Measurements from ENCODE around the gene ORM2. TPM values are rescaled to one million over a fixed set of nuclear protein-coding genes. Genes with fewer than 3 reads are reported as not detected.

The ORM2 gene
- total and polyA plus RNA-seq, 8 donors = 0.46 to 29.9 (median 1.7) TPM

DNA sequence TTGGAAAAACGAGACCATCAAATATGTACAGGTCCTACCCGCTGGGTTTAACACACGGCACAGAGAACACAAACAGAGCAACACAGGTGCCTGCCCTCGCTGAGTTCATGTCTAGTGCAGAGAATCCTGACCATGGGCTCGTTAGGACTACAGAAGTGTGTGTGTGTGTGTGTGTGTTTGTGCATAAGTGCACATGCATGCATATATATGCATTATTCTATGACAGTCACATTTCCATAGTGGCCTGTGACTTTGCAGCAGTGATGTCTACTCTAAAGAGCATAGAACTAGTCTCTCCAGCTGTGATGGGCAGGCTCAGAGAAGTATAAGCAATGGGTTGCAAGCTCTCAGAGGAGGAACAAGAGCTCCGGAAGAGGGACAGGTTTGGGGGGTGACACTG, 27.7 kb downstream of the ORM2 start:
- Histone ChIP-seq H3K27ac (no peak overlapping the region), H3K27me3 (no peaks in the 10 kb centered on the region), H3K4me1 (no peaks in the 10 kb centered on the region), H3K36me3 (peaks cover 0 to 100% of the 10 kb centered on the region in 2 donors), H3K9me3 (no peaks in the 10 kb centered on the region), H3K4me3 (no peak overlapping the region)
- intact Hi-C loops (cut with DNase I) = no loop called here
- DNase-seq (no peak), ATAC-seq (no peak)
- TF ChIP-seq, protein P1, sequence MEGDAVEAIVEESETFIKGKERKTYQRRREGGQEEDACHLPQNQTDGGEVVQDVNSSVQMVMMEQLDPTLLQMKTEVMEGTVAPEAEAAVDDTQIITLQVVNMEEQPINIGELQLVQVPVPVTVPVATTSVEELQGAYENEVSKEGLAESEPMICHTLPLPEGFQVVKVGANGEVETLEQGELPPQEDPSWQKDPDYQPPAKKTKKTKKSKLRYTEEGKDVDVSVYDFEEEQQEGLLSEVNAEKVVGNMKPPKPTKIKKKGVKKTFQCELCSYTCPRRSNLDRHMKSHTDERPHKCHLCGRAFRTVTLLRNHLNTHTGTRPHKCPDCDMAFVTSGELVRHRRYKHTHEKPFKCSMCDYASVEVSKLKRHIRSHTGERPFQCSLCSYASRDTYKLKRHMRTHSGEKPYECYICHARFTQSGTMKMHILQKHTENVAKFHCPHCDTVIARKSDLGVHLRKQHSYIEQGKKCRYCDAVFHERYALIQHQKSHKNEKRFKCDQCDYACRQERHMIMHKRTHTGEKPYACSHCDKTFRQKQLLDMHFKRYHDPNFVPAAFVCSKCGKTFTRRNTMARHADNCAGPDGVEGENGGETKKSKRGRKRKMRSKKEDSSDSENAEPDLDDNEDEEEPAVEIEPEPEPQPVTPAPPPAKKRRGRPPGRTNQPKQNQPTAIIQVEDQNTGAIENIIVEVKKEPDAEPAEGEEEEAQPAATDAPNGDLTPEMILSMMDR (IDR thresholded peaks at IDR 0.05) = no peak

DNA sequence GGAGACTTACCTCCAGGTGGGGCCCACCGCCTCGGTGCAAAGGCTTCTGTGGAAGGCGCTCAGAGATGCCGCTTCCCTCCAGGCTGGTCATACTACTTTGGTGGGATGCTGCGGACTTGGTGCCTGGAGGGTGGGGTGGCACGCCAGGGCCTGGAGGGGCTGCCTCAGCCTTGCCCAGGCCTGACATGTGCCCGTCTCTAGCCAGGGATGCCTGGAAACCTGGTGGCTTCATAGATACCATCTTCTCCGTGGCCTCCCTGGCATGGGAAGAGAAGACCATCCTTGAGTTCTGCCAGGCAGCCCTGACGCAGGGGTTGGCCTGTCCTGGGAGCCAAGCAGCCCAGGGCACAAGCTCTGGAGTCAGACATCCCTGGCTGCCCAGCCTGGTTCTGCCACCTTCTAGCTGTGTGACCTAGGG, 28.3 kb downstream of the ORM2 start:
- Histone ChIP-seq H3K9me3 (no peaks in the 10 kb centered on the region), H3K4me3 (no peak overlapping the region), H3K36me3 (peaks cover 0 to 100% of the 10 kb centered on the region in 2 donors), H3K4me1 (no peaks in the 10 kb centered on the region), H3K27me3 (no peaks in the 10 kb centered on the region), H3K27ac (no peak overlapping the region)
- ATAC-seq (no peak), DNase-seq (no peak)
- intact Hi-C loops (cut with DNase I) = no loop called here
- TF ChIP-seq, protein P1 (IDR thresholded peaks at IDR 0.05) = no peak

DNA sequence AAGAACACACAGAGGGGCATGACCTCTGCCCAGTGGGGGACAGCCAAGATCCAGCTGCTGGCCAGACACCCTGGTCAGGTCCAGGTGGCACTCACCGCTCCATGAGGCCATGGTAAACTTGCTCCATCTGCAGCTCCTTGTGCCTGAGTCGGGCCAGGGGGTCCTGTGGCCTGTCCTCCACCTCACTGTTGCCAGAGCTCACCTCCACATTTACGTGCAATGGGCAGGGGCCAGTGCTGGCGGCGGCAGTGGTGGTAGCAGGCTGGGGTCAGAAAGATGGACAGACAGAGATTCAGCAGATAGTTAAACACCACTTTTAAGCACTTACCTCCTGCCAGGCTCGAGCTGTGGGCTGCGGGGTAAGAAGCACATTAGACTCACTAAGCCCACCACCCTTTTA, 30.1 kb downstream of the ORM2 start:
- peaks cover 0 to 16% of the 10 kb centered on the region in 2 donors for H3K4me1 ChIP-seq
- no peak overlapping the region for H3K27ac ChIP-seq
- ATAC-seq = no peak
- H3K9me3 ChIP-seq = no peaks in the 10 kb centered on the region
- H3K36me3 ChIP-seq = peaks cover 0 to 94% of the 10 kb centered on the region in 2 donors
- no peak for DNase-seq
- H3K4me3 ChIP-seq = no peak overlapping the region
- intact Hi-C loops (cut with DNase I) = no loop called here
- H3K27me3 ChIP-seq = no peaks in the 10 kb centered on the region
- TF ChIP-seq, protein P1 (IDR thresholded peaks at IDR 0.05) = no peak

DNA sequence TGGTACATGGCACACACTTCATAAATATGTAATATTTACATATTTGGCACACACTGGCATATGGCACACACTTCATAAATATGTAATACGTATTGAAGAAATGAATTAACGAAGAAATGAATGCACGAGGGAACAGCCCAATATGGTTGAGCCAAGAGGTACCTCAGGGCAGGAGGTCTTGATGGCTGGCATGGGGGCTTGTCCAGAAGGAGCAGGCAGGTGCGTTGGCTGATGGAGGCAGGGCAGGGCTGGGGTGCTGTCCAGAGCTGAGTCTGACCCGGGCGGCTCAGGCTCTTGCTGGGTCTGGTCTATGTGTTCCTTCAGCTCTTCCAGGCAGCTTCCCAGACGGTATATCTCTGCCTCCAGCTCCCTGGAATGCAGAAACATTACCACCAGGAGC, 31.9 kb downstream of the ORM2 start:
- ATAC-seq (no peak), DNase-seq (no peak)
- H3K27ac ChIP-seq = no peak overlapping the region
- intact Hi-C loops (cut with DNase I) = no loop called here
- H3K27me3 ChIP-seq = no peaks in the 10 kb centered on the region
- H3K4me1 ChIP-seq = peaks cover 9 to 33% of the 10 kb centered on the region in 2 donors
- no peaks in the 10 kb centered on the region for H3K9me3 ChIP-seq
- TF ChIP-seq, protein P1 (IDR thresholded peaks at IDR 0.05) = no peak
- peaks cover 0 to 76% of the 10 kb centered on the region in 2 donors for H3K36me3 ChIP-seq
- H3K4me3 ChIP-seq = no peak overlapping the region

DNA sequence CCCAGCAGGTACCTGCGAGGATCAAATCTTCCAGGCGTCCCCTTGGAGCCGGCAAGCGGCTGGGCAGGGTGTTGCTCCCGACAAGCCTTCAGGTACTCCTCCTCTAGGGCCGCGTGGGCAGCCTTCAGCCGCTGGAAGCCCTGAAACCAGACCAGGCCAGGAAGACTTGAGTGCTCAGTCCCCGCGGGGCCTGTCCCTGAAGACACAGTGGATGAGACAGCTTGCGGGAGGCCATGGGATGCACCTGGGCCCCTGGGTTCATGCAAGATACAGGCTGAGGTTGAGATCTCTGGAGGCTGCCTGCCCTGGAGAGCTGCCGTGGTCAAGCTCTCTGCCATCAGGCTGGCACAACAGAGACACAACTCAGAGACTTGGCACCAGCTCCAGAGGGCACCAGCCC, 32.7 kb downstream of the ORM2 start:
- Histone ChIP-seq H3K36me3 (peaks cover 0 to 73% of the 10 kb centered on the region in 2 donors), H3K27ac (no peak overlapping the region), H3K4me3 (no peak overlapping the region), H3K9me3 (no peaks in the 10 kb centered on the region), H3K4me1 (peaks cover 17 to 42% of the 10 kb centered on the region in 2 donors), H3K27me3 (no peaks in the 10 kb centered on the region)
- ATAC-seq (no peak), DNase-seq (peak in 1 of 4 donors; percentile 15)
- intact Hi-C loops (cut with DNase I) = no loop called here
- TF ChIP-seq, protein P1 (IDR thresholded peaks at IDR 0.05) = no peak
